BJ (cell line): Measurements from ENCODE around the gene KCNK6. TPM values are rescaled to one million over a fixed set of nuclear protein-coding genes. Genes with fewer than 3 reads are reported as not detected.

Source experiments
- CTCF ChIA-PET: fragments of 350-600 bp; formaldehyde crosslinking; extraction: SDS; loops from one replicate; lab custom pipeline; 2021; ENCODE audit warnings: antibody characterized with exemption, inconsistent platforms; lab: Yijun Ruan, JAX
- POLR2A ChIA-PET: fragments of 300-600 bp; sonication (Branson Sonifier 250); formaldehyde crosslinking; extraction: SDS; loops from one replicate; lab custom pipeline; 2021; ENCODE audit warnings: antibody characterized with exemption; lab: Charles Lee
- DNase-seq: peaks from one replicate; pipeline ENCODE4 v3.0.0-alpha.2; 2011; ENCODE audit warnings: low read depth
- H3K27me3 ChIP-seq: 2 replicates; pipeline ENCODE4 v1.6.0; 2011; ENCODE audit warnings: low read length; ENCODE audit not compliant: control insufficient read depth, insufficient read depth
- H3K36me3 ChIP-seq: 2 replicates; pipeline ENCODE4 v1.5.1; 2011; ENCODE audit warnings: low read length; ENCODE audit not compliant: control insufficient read depth, insufficient read depth
- H3K4me3 ChIP-seq: 2 replicates; pipeline ENCODE4 v1.5.1; 2011; ENCODE audit warnings: low read depth, mild to moderate bottlenecking, control low read depth, low read length
- polyA plus RNA-seq: library from polyadenylated mRNA; depleted of rRNA; stranded (reverse); fragments of >200 nt; gene quantifications from 2 replicates; pipeline ENCODE4 v1.2.3, GENCODE V29; 2011
- TF ChIP-seq, protein P1 (sequence below): IDR thresholded peaks from 2 replicates; pipeline ENCODE4 v1.5.1; 2011; ENCODE audit warnings: low read depth, mild to moderate bottlenecking, control low read depth, inconsistent platforms, low read length, moderate library complexity; ENCODE audit not compliant: insufficient read depth

KCNK6 gene
- polyA plus RNA-seq, 1 experiment, result 16.5 TPM

GRCh38 chr19:38287604-38288003 is 32.0 kb upstream of the KCNK6 start:
- no peak for DNase-seq

DNA sequence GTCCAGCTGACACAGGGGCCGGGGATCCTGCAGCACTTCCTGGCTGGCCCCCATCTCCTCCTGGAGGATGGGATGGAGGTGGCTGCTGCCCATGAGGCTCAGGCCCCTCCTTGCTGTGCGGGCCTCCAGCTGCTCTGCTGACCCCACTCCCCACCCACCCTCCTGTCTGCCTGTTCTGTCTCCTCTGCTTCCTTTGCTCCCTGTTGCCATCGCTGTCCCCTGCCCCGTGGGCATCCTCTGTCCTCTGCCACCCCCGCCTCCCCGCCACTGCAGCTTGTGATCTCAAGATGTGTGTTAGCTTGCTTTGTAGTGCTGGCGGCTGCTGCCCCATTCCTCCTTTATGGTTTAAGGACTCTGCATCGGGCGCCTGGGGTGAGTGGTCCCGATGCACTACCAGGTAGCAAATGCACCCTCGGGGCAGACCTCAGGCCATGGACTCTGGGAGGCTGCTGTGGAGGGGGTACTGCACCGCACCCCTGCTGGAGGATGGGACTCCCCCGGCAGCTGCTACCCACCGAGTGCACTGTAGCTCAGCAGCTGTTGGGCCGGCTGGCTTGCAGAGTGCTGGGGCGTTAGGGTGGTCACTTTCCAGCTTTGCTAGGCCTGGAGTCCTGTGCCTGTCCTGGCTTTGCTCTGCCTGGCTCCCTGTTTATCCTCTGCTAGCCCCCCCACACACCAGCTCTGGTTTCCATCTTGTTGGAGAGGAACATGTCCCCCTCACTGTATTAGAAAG is 31.4 kb upstream of the KCNK6 start:
- ChIA-PET POLR2A (no interaction called here), CTCF (interaction anchor here (0.8 kb wide), 1 partner anchor 44 kb away, joined by 4 read pairs; no protein-coding TSS in a partner anchor)
- TF ChIP-seq, protein P1, sequence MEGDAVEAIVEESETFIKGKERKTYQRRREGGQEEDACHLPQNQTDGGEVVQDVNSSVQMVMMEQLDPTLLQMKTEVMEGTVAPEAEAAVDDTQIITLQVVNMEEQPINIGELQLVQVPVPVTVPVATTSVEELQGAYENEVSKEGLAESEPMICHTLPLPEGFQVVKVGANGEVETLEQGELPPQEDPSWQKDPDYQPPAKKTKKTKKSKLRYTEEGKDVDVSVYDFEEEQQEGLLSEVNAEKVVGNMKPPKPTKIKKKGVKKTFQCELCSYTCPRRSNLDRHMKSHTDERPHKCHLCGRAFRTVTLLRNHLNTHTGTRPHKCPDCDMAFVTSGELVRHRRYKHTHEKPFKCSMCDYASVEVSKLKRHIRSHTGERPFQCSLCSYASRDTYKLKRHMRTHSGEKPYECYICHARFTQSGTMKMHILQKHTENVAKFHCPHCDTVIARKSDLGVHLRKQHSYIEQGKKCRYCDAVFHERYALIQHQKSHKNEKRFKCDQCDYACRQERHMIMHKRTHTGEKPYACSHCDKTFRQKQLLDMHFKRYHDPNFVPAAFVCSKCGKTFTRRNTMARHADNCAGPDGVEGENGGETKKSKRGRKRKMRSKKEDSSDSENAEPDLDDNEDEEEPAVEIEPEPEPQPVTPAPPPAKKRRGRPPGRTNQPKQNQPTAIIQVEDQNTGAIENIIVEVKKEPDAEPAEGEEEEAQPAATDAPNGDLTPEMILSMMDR, result no peak
- Histone ChIP-seq H3K4me3 (no peak overlapping the region), H3K27me3 (no peaks in the 10 kb centered on the region), H3K36me3 (no peaks in the 10 kb centered on the region)
- DNase-seq, result no peak

More at GRCh38 chr19:38287604-38288003, 32.0 kb upstream of the KCNK6 start:
- no peaks in the 10 kb centered on the region for H3K36me3 ChIP-seq
- H3K4me3 ChIP-seq, result no peak overlapping the region
- H3K27me3 ChIP-seq, result no peaks in the 10 kb centered on the region
- CTCF ChIA-PET, result no interaction called here
- TF ChIP-seq, protein P1, result no peak
- POLR2A ChIA-PET, result no interaction called here

GRCh38 chr19:38289955-38290354 is 29.7 kb upstream of the KCNK6 start:
- POLR2A ChIA-PET, result interaction anchor here (0.7 kb wide), 1 partner anchor 73 kb away, joined by 3 read pairs; no protein-coding TSS in a partner anchor
- CTCF ChIA-PET, result interaction anchor here (1.0 to 2.6 kb wide), 5 partner anchors 23 to 46 kb away, joined by 3 to 7 read pairs (median 4); partner anchors contain the start of genes CATSPERG and PPP1R14A
- Histone ChIP-seq H3K36me3 (no peaks in the 10 kb centered on the region), H3K27me3 (no peaks in the 10 kb centered on the region), H3K4me3 (no peak overlapping the region)
- TF ChIP-seq, protein P1, result no peak
- no peak for DNase-seq

DNA sequence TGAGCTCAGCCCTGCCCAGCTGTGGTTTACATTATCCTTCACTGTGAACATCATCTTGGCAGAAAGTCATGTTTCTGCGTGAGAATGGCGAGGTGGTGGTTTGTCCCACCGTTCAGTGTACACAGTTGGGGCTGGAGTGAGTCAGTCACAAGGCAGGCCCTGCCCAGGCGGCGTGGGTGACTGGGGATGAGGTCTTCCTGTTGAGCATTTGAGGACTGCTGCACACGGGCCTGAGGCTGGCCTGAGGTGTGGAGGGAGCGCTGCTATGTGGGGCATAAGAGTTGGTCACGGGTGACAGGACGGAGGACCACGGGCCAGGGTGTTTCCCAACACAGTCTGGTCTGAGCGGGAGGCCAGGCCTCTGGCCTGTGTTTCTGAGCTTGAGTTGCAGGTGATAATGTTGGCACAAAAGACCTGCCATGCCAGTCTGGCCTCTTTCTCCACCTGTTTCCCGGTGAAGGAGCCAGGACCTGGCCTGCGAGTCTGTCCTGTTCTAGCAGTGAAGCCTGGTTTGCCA is 29.0 kb upstream of the KCNK6 start:
- no peaks in the 10 kb centered on the region for H3K36me3 ChIP-seq
- ChIA-PET POLR2A (interaction anchor here (0.6 to 0.7 kb wide), 2 partner anchors 20 to 74 kb away, joined by 3 to 4 read pairs; no protein-coding TSS in a partner anchor), CTCF (interaction anchor here (1.0 to 2.6 kb wide), 6 partner anchors 23 to 47 kb away, joined by 3 to 7 read pairs (median 4); partner anchors contain the start of genes CATSPERG and PPP1R14A)
- TF ChIP-seq, protein P1, result no peak
- H3K27me3 ChIP-seq, result no peaks in the 10 kb centered on the region
- no peak overlapping the region for H3K4me3 ChIP-seq
- DNase-seq, result peak; percentile 87

DNA sequence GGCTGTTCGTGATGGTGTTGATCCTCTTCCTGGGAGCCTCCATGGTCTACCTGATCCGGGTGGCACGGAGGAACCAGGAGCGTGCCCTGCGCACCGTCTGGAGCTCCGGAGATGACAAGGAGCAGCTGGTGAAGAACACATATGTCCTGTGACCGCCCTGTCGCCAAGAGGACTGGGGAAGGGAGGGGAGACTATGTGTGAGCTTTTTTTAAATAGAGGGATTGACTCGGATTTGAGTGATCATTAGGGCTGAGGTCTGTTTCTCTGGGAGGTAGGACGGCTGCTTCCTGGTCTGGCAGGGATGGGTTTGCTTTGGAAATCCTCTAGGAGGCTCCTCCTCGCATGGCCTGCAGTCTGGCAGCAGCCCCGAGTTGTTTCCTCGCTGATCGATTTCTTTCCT is 27.8 kb upstream of the KCNK6 start:
- DNase-seq, result no peak
- POLR2A ChIA-PET, result no interaction called here
- H3K4me3 ChIP-seq, result no peak overlapping the region
- CTCF ChIA-PET, result interaction anchor here (0.9 to 1.2 kb wide), 2 partner anchors 46 to 82 kb away, joined by 3 read pairs; partner anchors contain the start of gene PSMD8
- TF ChIP-seq, protein P1, result peak; percentile 24; the same call in 1 of the 2 replicates
- no peaks in the 10 kb centered on the region for H3K36me3 ChIP-seq
- H3K27me3 ChIP-seq, result peaks cover 2% of the 10 kb centered on the region
